Calu3 (cell line): ENCODE data around the gene PSMD11. TPM values are rescaled to one million over a fixed set of nuclear protein-coding genes. Genes with fewer than 3 reads are reported as not detected.
"Not testable (repeated sequence)": the region's sequence is repeated elsewhere in the genome, so short reads cannot be mapped to it uniquely, and the experiment has no call there.

Experiments
- BruUV-seq: library from RNA; stranded (reverse); fragments of 400-500 nt; replicated peaks from 2 replicates; lab custom pipeline; 2021; lab: Mats Ljungman, UMichigan
- CTCF ChIA-PET: fragments of 300-600 bp; sonication (Branson Sonifier 250); formaldehyde crosslinking; loops from one replicate; lab custom pipeline; 2022; ENCODE audit warnings: antibody characterized with exemption; lab: Charles Lee
- DNase-seq: peaks from one replicate; pipeline ENCODE4 v3.0.0; 2022
- H3K27ac Mint-ChIP-seq: one replicate; pipeline ENCODE4 v1.8.0; 2022; ENCODE audit warnings: mixed read lengths; ENCODE audit not compliant: unreplicated experiment
- H3K27me3 Mint-ChIP-seq: one replicate; pipeline ENCODE4 v1.8.0; 2022; ENCODE audit warnings: mixed read lengths; ENCODE audit not compliant: unreplicated experiment
- H3K36me3 Mint-ChIP-seq: one replicate; pipeline ENCODE4 v1.8.0; 2022; ENCODE audit warnings: mild to moderate bottlenecking, moderate library complexity, mixed read lengths; ENCODE audit not compliant: insufficient read depth, unreplicated experiment
- H3K4me1 Mint-ChIP-seq: one replicate; pipeline ENCODE4 v1.8.0; 2022; ENCODE audit warnings: mild to moderate bottlenecking, low read depth, mixed read lengths; ENCODE audit not compliant: unreplicated experiment
- H3K4me3 Mint-ChIP-seq: one replicate; pipeline ENCODE4 v1.8.0; 2022; ENCODE audit warnings: mild to moderate bottlenecking, low read depth, moderate library complexity, mixed read lengths; ENCODE audit not compliant: unreplicated experiment
- H3K9me3 Mint-ChIP-seq: one replicate; pipeline ENCODE4 v1.8.0; 2022; ENCODE audit warnings: low read depth, mixed read lengths; ENCODE audit not compliant: unreplicated experiment
- intact Hi-C: fragments of 100-400 bp; cut with micrococcal nuclease; formaldehyde crosslinking; loops from one replicate; pipeline ENCODE4 v1.10.0; 2022; ENCODE audit not compliant: unreplicated experiment
- total RNA-seq: library from RNA; stranded (reverse); gene quantifications from 2 replicates; pipeline ENCODE4 v1.2.3, GENCODE V29; 2022
- TF ChIP-seq, protein P1 (sequence below): fragments of 200-600 bp; IDR thresholded peaks from one replicate; pipeline ENCODE4 v1.8.0; 2022; ENCODE audit warnings: antibody characterized with exemption; ENCODE audit not compliant: unreplicated experiment

PSMD11 gene
- total RNA-seq, 1 experiment from 2014 or later = 167 TPM

- BruUV-seq = no TSS peak
- TF ChIP-seq, protein P1, sequence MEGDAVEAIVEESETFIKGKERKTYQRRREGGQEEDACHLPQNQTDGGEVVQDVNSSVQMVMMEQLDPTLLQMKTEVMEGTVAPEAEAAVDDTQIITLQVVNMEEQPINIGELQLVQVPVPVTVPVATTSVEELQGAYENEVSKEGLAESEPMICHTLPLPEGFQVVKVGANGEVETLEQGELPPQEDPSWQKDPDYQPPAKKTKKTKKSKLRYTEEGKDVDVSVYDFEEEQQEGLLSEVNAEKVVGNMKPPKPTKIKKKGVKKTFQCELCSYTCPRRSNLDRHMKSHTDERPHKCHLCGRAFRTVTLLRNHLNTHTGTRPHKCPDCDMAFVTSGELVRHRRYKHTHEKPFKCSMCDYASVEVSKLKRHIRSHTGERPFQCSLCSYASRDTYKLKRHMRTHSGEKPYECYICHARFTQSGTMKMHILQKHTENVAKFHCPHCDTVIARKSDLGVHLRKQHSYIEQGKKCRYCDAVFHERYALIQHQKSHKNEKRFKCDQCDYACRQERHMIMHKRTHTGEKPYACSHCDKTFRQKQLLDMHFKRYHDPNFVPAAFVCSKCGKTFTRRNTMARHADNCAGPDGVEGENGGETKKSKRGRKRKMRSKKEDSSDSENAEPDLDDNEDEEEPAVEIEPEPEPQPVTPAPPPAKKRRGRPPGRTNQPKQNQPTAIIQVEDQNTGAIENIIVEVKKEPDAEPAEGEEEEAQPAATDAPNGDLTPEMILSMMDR = no peak
- no peak overlapping the region for H3K27ac Mint-ChIP-seq
- CTCF ChIA-PET = interaction anchor here (3.5 kb wide), 1 partner anchor 16 kb away, joined by 22 read pairs; no protein-coding TSS in a partner anchor
- intact Hi-C loops = no loop called here
- peak overlapping the region; percentile 89 for H3K4me3 Mint-ChIP-seq
- H3K27me3 Mint-ChIP-seq = no peaks in the 10 kb centered on the region
- peaks cover 20% of the 10 kb centered on the region for H3K4me1 Mint-ChIP-seq
- peaks cover 78% of the 10 kb centered on the region for H3K36me3 Mint-ChIP-seq
- no peak for DNase-seq
- H3K9me3 Mint-ChIP-seq = no peaks in the 10 kb centered on the region
Observed at GRCh38 chr17:32446949-32447348, 2.6 kb downstream of the PSMD11 start.

DNA sequence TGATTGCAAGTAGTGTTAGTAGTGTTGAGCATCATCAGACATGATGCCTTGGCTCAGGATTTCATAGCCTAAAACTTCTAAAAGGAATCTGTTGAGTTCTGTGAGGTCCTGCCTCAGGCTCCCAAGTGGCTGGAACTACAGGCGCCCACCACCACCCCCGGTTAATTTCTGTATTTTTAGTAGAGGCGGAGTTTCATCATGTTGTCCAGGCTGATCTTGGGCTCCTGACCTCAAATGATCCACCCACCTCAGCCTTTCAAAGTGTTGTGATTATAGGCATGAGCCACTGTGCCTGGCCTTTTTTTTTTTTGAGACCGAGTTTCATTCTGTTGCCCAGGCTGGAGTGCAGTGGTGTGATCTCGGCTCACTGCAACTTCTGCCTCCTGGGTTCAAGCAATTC, 5.7 kb downstream of the PSMD11 start:
- DNase-seq = no peak

GRCh38 chr17:32450379-32450778, 6.1 kb downstream of the PSMD11 start:
- BruUV-seq, H3K4me3 Mint-ChIP-seq, H3K27me3 Mint-ChIP-seq, H3K9me3 Mint-ChIP-seq, DNase-seq, intact Hi-C loops, H3K27ac Mint-ChIP-seq: not testable (repeated sequence)
- Mint-ChIP-seq H3K36me3 (peaks cover 67% of the 10 kb centered on the region), H3K4me1 (peaks cover 18% of the 10 kb centered on the region)
- CTCF ChIA-PET = interaction anchor here (0.6 kb wide), 1 partner anchor 15 kb away, joined by 3 read pairs; no protein-coding TSS in a partner anchor

More for the DNA sequence above, 5.7 kb downstream of the PSMD11 start:
- peaks cover 71% of the 10 kb centered on the region for H3K36me3 Mint-ChIP-seq
- no peak overlapping the region for H3K27ac Mint-ChIP-seq
- TF ChIP-seq, protein P1 = no peak
- no peak overlapping the region for H3K4me3 Mint-ChIP-seq
- intact Hi-C loops = no loop called here
- CTCF ChIA-PET = interaction anchor here (0.6 kb wide), 1 partner anchor 14 kb away, joined by 3 read pairs; no protein-coding TSS in a partner anchor
- H3K27me3 Mint-ChIP-seq = no peaks in the 10 kb centered on the region
- BruUV-seq = no TSS peak
- peaks cover 20% of the 10 kb centered on the region for H3K4me1 Mint-ChIP-seq
- no peaks in the 10 kb centered on the region for H3K9me3 Mint-ChIP-seq

GRCh38 chr17:32451879-32452278, 7.6 kb downstream of the PSMD11 start:
- TF ChIP-seq, protein P1 = no peak
- Mint-ChIP-seq H3K27me3 (no peaks in the 10 kb centered on the region), H3K9me3 (no peaks in the 10 kb centered on the region), H3K27ac (no peak overlapping the region), H3K4me1 (peaks cover 5% of the 10 kb centered on the region), H3K36me3 (peaks cover 54% of the 10 kb centered on the region), H3K4me3 (no peak overlapping the region)
- no peak for DNase-seq
- intact Hi-C loops = no loop called here
- CTCF ChIA-PET = no interaction called here
- BruUV-seq = no TSS peak

DNA sequence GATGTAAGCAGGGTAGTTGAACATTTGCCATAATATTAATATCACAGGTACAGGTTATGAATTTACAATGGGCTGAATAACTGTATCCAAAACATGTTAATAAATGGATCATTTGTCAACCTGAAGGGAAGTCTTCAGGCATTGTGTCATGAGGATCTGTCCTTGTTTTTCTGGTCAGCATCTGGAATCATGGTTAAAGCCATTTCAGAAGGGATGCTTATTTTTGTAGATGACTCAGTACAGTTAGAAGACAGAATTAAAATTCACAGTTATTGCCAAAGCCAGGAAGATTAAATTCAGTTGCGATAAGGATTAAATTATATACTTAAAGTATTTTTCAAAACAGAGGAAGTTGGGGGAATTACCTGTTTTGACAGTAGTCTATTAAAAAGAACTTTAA, 8.0 kb downstream of the PSMD11 start:
- H3K27me3 Mint-ChIP-seq = no peaks in the 10 kb centered on the region
- H3K9me3 Mint-ChIP-seq = no peaks in the 10 kb centered on the region
- no TSS peak for BruUV-seq
- no peak overlapping the region for H3K4me3 Mint-ChIP-seq
- TF ChIP-seq, protein P1 = no peak
- intact Hi-C loops = no loop called here
- CTCF ChIA-PET = no interaction called here
- peaks cover 50% of the 10 kb centered on the region for H3K36me3 Mint-ChIP-seq
- peaks cover under 1% of the 10 kb centered on the region for H3K4me1 Mint-ChIP-seq
- no peak for DNase-seq
- no peak overlapping the region for H3K27ac Mint-ChIP-seq
